Vagina (tissue), 2 donors: ENCODE results near the gene CCDC57. TPM values are rescaled to one million over a fixed set of nuclear protein-coding genes. Genes with fewer than 3 reads are reported as not detected.

Experiments
- DNase-seq, 2 donors: peaks; one replicate each; pipeline ENCODE4 v3.0.0-alpha.2; 2017; ENCODE audit errors: extremely low spot score in 2 of 2
- H3K27ac ChIP-seq: fragments of 200-600 bp; sonication (generic); one replicate; pipeline ENCODE4 v1.5.1; 2019
- H3K27me3 ChIP-seq: fragments of 200-600 bp; sonication (generic); one replicate; pipeline ENCODE4 v1.5.1; 2019
- H3K36me3 ChIP-seq, 2 donors: fragments of 200-600 bp; sonication (generic); one replicate each; pipeline ENCODE4 v1.5.1; 2017 to 2019
- H3K4me1 ChIP-seq: fragments of 200-600 bp; sonication (generic); one replicate; pipeline ENCODE4 v1.5.1; 2019
- H3K4me3 ChIP-seq, 2 donors: fragments of 200-600 bp; sonication (generic); 1 replicate in 1 of 2; 2 replicates in 1 of 2; pipeline ENCODE4 v1.5.1; 2016 to 2019
- H3K9me3 ChIP-seq: fragments of 200-600 bp; sonication (generic); one replicate; pipeline ENCODE4 v1.5.1; 2019
- POLR2A ChIP-seq, 2 donors: fragments of 450-650 bp; IDR thresholded peaks; one replicate each; pipeline ENCODE4 v1.6.1; 2017; ENCODE audit warnings: antibody characterized with exemption in 2 of 2, mild to moderate bottlenecking in 2 of 2, moderate library complexity in 2 of 2
- POLR2AphosphoS5 ChIP-seq, 2 donors: sonication (generic); formaldehyde crosslinking; IDR thresholded peaks; one replicate each; pipeline ENCODE4 v1.9.0; 2017; ENCODE audit warnings: antibody characterized with exemption in 2 of 2, mild to moderate bottlenecking in 2 of 2, low read depth in 1 of 2; ENCODE audit not compliant: insufficient read depth in 1 of 2
- intact Hi-C: fragments of 100-400 bp; cut with DNase I; formaldehyde crosslinking; loops from one replicate; pipeline ENCODE4 v1.15.1; 2023
- total RNA-seq: library from RNA; depleted of rRNA; stranded (reverse); fragments of >200 nt; gene quantifications from one replicate; pipeline ENCODE4 v1.2.3, GENCODE V29; 2016
- TF ChIP-seq, protein P1 (sequence below), 3 experiments: fragments of 450-650 bp in 2 of 3; fragments of 200-600 bp in 1 of 3; sonication (generic) in 1 of 3; IDR thresholded peaks; one replicate each; pipeline ENCODE4 v1.5.1; 2017 to 2019; ENCODE audit warnings: antibody characterized with exemption in 3 of 3, mild to moderate bottlenecking in 2 of 3, moderate library complexity in 2 of 3

The CCDC57 gene
- total RNA-seq, 1 donor from 2014 or later, result 26.5 TPM

- Histone ChIP-seq H3K4me1 (peaks cover 16% of the 10 kb centered on the region), H3K27ac (peak overlapping the region; percentile 8), H3K27me3 (no peaks in the 10 kb centered on the region), H3K9me3 (no peaks in the 10 kb centered on the region), H3K36me3 (peaks cover 0 to 41% of the 10 kb centered on the region in 2 donors), H3K4me3 (peak overlapping the region in 1 of 2 donors; percentile 16)
- TF ChIP-seq POLR2A (IDR thresholded peaks at IDR 0.05) (no peak), POLR2AphosphoS5 (IDR thresholded peaks at IDR 0.05; ENCODE audit: insufficient read depth in 1 of 2, low read depth in 1 of 2) (peak in 1 of 2 donors; percentile 72)
- TF ChIP-seq, protein P1, sequence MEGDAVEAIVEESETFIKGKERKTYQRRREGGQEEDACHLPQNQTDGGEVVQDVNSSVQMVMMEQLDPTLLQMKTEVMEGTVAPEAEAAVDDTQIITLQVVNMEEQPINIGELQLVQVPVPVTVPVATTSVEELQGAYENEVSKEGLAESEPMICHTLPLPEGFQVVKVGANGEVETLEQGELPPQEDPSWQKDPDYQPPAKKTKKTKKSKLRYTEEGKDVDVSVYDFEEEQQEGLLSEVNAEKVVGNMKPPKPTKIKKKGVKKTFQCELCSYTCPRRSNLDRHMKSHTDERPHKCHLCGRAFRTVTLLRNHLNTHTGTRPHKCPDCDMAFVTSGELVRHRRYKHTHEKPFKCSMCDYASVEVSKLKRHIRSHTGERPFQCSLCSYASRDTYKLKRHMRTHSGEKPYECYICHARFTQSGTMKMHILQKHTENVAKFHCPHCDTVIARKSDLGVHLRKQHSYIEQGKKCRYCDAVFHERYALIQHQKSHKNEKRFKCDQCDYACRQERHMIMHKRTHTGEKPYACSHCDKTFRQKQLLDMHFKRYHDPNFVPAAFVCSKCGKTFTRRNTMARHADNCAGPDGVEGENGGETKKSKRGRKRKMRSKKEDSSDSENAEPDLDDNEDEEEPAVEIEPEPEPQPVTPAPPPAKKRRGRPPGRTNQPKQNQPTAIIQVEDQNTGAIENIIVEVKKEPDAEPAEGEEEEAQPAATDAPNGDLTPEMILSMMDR (IDR thresholded peaks at IDR 0.05), result no peak
- DNase-seq, result no peak
- intact Hi-C loops, result no loop called here
Measured at GRCh38 chr17:82077617-82078358, 134.9 kb downstream of the CCDC57 start.

DNA sequence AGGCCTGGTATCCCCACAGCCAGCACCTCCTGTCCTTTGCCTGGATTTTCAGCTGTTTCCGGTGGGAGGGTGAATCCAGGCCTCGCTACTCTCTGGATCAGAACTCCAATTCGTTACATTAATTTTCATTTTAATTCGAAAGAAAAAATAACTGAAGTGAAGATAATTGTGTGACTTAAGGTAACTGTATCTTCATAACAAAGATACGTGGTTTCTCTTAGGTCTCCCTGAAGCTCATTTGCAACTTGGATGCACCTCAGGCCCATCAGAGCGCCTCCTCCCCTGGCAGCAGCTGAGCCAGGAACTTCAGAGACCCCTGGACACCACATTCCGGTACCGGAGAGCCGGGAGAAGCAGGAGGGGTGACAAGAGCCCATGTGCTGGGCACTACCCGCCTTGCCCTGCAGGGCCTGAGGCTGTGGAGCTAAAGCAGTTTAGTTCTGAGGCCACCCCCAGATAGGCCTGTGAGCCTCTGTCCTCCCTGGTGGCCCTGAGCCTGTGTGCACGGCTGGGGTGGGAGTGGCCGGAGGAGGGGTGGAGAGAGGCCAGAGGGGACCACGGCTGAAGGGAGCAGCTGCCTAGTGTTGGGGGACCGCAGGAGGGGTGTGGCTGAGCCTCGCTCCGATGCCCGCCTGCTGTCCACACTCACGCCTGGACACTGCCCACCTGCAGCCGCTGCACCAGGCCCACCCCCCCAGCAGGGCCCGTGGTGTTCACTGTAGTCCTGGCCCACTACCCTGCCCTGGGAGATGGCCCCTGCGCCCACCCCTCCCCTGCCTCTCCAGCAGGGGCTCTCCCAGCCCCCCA, 135.7 kb downstream of the CCDC57 start:
- peak overlapping the region; percentile 8 for H3K27ac ChIP-seq

GRCh38 chr17:82076018-82076784, 136.4 kb downstream of the CCDC57 start:
- H3K27me3 ChIP-seq, result no peaks in the 10 kb centered on the region
- peaks cover 0 to 25% of the 10 kb centered on the region in 2 donors for H3K36me3 ChIP-seq
- H3K4me1 ChIP-seq, result peaks cover 16% of the 10 kb centered on the region
- no peak for DNase-seq
- intact Hi-C loops, result no loop called here
- no peaks in the 10 kb centered on the region for H3K9me3 ChIP-seq
- TF ChIP-seq POLR2AphosphoS5 (IDR thresholded peaks at IDR 0.05; ENCODE audit: insufficient read depth in 1 of 2, low read depth in 1 of 2) (no peak), POLR2A (IDR thresholded peaks at IDR 0.05) (no peak)
- TF ChIP-seq, protein P1 (IDR thresholded peaks at IDR 0.05), result no peak
- no peak overlapping the region for H3K4me3 ChIP-seq
- H3K27ac ChIP-seq, result no peak overlapping the region

More for the DNA sequence above, 135.7 kb downstream of the CCDC57 start:
- H3K36me3 ChIP-seq, result peaks cover 0 to 33% of the 10 kb centered on the region in 2 donors
- TF ChIP-seq POLR2AphosphoS5 (IDR thresholded peaks at IDR 0.05; ENCODE audit: insufficient read depth in 1 of 2, low read depth in 1 of 2) (no peak), POLR2A (IDR thresholded peaks at IDR 0.05) (no peak)
- TF ChIP-seq, protein P1 (IDR thresholded peaks at IDR 0.05), result no peak
- H3K4me3 ChIP-seq, result no peak overlapping the region
- no peaks in the 10 kb centered on the region for H3K27me3 ChIP-seq
- H3K9me3 ChIP-seq, result no peaks in the 10 kb centered on the region
- peaks cover 16% of the 10 kb centered on the region for H3K4me1 ChIP-seq
- intact Hi-C loops, result no loop called here
- no peak for DNase-seq

DNA sequence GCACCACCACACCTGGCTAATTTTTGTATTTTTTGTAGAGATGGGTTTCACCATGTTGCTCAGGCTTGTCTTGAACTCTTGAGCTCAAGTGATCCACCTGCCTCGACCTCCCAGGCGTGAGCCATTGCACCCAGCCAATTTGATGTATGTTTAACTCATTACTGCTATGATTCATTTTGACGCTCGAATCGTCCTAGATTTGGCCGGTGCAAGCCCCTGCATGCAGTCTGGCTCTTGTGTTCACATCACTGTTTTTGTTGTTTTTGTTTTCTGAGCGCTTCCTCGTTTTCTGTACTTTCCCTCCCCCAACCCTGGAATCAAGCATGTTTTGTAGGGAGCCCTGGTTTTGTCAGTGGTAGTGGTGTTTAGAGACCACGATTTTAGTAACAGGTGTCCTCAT, 139.2 kb downstream of the CCDC57 start:
- TF ChIP-seq, protein P1 (IDR thresholded peaks at IDR 0.05), result no peak
- TF ChIP-seq POLR2A (IDR thresholded peaks at IDR 0.05) (no peak), POLR2AphosphoS5 (IDR thresholded peaks at IDR 0.05; ENCODE audit: insufficient read depth in 1 of 2, low read depth in 1 of 2) (no peak)
- DNase-seq, result no peak
- intact Hi-C loops, result no loop called here
- no peaks in the 10 kb centered on the region for H3K27me3 ChIP-seq
- H3K36me3 ChIP-seq, result peaks cover 0 to under 1% of the 10 kb centered on the region in 2 donors
- H3K27ac ChIP-seq, result no peak overlapping the region
- peaks cover 15% of the 10 kb centered on the region for H3K4me1 ChIP-seq
- no peaks in the 10 kb centered on the region for H3K9me3 ChIP-seq
- H3K4me3 ChIP-seq, result no peak overlapping the region
